ENCODE measurements around the gene EGR2.
A peak's percentile ranks its signal among the peaks of the same experiment; 100 is the strongest.
"Not testable (repeated sequence)": the region's sequence is repeated elsewhere in the genome, so short reads cannot be mapped to it uniquely, and the experiment has no call there.

The EGR2 gene

DNA sequence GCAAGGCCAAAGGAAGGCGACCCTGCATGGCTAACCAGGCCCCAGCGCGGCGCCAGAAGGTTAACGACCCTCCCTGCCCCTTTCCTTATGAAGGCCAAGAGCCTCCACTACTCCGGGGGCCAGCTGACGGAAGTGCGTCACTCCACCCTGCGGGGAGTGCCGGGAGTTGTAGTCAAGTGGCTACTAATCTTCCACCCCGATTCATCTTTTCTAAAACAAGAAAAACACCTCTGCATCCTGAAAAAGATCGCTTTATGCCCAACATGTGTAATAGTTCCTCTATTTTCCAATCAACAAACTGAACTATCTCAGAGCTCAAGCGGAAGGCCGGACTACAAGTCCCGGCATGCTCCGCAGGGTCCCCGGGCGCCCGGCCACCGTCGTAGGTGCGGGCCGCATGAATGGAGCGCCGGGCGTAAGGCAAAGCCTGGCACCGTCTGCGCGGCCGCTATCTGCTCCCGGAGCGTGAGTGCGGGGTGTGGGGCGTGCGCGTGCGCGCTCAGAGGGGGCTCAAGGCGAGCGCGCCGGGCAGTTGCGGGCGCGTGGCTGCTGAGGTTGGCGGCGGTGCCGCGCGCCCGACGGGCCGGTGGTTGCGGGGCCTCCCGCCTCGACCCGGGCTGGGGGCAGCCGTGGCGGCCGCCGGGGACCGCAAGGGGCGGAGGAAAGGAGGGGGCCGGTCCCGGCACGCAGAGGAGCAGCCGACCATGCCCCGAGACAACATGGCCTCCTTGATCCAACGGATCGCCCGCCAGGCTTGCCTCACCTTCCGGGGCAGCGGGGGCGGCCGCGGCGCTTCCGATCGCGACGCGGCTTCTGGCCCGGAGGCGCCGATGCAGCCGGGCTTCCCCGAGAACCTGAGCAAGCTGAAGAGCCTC lies 11.6 kb downstream of the EGR2 start, which contains the start of gene ADO:
ADO (plus strand) TSS at position 365 of the 875 bp plus-strand sequence; CDS start at position 705, 340 bp downstream.
- peaks cover 4% of the 10 kb centered on the region for H3K27me3 ChIP-seq (ENCODE audit: control insufficient read depth, insufficient read depth, low read length)
- H3K9ac ChIP-seq (ENCODE audit: low read length) = peak within 1 kb of the TSS; percentile 84
- peaks cover 19% of the 10 kb centered on the region for H3K4me1 ChIP-seq (ENCODE audit: control insufficient read depth, insufficient read depth, low read length)
- no peaks in the 10 kb centered on the region for H3K36me3 ChIP-seq (ENCODE audit: control insufficient read depth, insufficient read depth, low read length)
- H3K9me3 ChIP-seq (ENCODE audit: control insufficient read depth, low read length) = no peaks in the 10 kb centered on the region
- H3K4me3 ChIP-seq (ENCODE audit: low read length) = peak within 1 kb of the TSS; percentile 89

DNA sequence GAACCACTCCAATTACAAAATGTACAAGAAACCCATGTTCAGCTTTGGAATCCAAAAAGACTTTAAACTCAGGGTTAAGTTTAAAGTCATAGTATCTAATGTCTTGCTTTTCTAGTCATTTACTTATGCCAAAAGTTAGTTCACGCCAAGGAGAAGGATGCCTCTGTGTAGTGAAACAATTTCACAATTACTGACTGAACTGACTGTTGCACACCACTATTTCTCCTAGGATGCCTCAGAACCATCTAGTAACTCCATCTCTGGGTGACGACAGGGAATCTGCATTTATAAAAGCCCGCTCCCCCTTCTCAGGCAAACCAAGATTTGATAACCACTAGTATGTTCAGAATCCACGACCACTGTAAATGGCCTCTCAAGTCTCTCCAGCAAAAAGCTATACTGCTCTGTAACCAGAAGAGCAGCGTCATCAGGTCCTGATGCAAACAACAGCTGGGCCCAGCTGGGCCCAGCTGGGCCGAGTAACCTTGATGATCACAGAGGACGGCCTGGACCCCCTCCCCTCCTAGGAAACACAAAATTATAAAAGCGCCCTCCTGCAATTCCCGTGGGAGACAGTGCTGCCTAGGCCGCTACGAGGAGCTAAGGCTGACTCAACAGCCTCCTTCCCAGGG lies 12.3 kb downstream of the EGR2 start:
- H3K4me3 ChIP-seq (ENCODE audit: low read length) = peak overlapping the region; percentile 89
- peaks cover 19% of the 10 kb centered on the region for H3K4me1 ChIP-seq (ENCODE audit: control insufficient read depth, insufficient read depth, low read length)
- H3K36me3 ChIP-seq (ENCODE audit: control insufficient read depth, insufficient read depth, low read length) = no peaks in the 10 kb centered on the region
- H3K9ac ChIP-seq (ENCODE audit: low read length) = peak overlapping the region; percentile 84
- no peaks in the 10 kb centered on the region for H3K9me3 ChIP-seq (ENCODE audit: control insufficient read depth, low read length)
- peaks cover 4% of the 10 kb centered on the region for H3K27me3 ChIP-seq (ENCODE audit: control insufficient read depth, insufficient read depth, low read length)

DNA sequence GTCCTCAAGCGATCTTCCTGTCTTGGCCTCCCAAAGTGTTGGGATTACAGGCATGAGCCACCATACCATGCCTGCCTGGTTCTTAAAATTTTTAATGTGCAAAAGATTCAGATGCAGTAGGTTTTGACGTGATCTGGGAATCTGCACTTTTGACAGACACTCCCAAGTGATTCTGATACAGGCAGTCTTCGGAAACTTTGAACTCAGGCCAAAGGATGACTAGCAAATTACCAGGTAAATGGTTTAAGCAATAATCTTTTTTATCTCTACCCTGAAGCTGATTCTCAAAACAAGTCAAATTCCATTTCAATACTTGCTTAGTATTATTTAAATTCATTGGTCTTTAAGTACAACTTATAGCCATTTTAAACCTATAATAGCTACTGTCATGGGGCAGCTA lies 14.3 kb downstream of the EGR2 start:
- peaks cover 4% of the 10 kb centered on the region for H3K27me3 ChIP-seq (ENCODE audit: control insufficient read depth, insufficient read depth, low read length)
- no peak overlapping the region for H3K9ac ChIP-seq (ENCODE audit: low read length)
- H3K4me3 ChIP-seq (ENCODE audit: low read length) = no peak overlapping the region
- H3K36me3 ChIP-seq (ENCODE audit: control insufficient read depth, insufficient read depth, low read length) = no peaks in the 10 kb centered on the region
- H3K9me3 ChIP-seq (ENCODE audit: control insufficient read depth, low read length) = no peaks in the 10 kb centered on the region
- peaks cover 16% of the 10 kb centered on the region for H3K4me1 ChIP-seq (ENCODE audit: control insufficient read depth, insufficient read depth, low read length)

DNA sequence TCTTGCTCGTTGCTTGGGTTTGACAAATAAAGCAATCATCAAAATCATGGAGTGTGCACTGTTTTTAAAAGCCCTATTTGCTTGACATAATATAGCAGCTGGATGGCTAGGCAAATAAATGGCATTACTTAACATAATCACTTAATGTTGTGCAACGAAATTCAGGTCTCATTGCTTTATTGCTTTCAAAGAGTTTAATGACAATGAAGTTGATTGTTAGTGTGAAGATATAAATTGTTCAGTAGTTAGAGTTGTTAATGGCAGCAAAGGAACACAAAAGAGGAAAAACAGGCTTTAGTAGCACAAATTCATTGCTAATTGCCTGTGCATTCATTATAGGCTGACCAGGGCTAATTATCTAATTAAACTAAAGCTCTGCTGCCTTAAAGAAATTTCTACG lies 19.3 kb downstream of the EGR2 start:
- H3K27me3 ChIP-seq (ENCODE audit: control insufficient read depth, insufficient read depth, low read length) = peaks cover 4% of the 10 kb centered on the region
- no peaks in the 10 kb centered on the region for H3K9me3 ChIP-seq (ENCODE audit: control insufficient read depth, low read length)
- no peaks in the 10 kb centered on the region for H3K36me3 ChIP-seq (ENCODE audit: control insufficient read depth, insufficient read depth, low read length)
- no peak overlapping the region for H3K9ac ChIP-seq (ENCODE audit: low read length)
- no peak overlapping the region for H3K4me3 ChIP-seq (ENCODE audit: low read length)
- no peaks in the 10 kb centered on the region for H3K4me1 ChIP-seq (ENCODE audit: control insufficient read depth, insufficient read depth, low read length)

DNA sequence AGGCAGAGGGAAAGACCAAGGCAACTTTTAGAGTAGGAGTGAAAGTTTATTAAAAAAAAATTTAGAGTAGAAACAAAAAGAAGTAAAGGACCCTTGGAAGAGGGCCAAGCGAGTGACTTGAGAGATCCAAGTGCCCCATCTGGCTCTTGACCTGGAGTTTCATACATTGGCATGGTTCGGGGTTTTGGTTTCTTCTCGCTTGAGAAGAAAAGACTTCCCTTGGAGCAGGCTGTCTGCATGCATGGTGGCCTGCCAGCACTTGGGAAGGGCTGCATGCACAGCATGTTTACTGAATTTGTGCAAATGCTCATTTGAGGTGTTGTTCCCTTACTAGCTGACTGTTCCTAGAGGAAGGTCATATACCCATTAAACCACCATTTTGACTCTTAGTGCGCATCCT lies 20.4 kb downstream of the EGR2 start:
- H3K9me3 ChIP-seq (ENCODE audit: control insufficient read depth, low read length) = no peaks in the 10 kb centered on the region
- H3K4me3 ChIP-seq (ENCODE audit: low read length) = no peak overlapping the region
- no peak overlapping the region for H3K9ac ChIP-seq (ENCODE audit: low read length)
- H3K36me3 ChIP-seq (ENCODE audit: control insufficient read depth, insufficient read depth, low read length) = no peaks in the 10 kb centered on the region
- no peaks in the 10 kb centered on the region for H3K4me1 ChIP-seq (ENCODE audit: control insufficient read depth, insufficient read depth, low read length)
- H3K27me3 ChIP-seq (ENCODE audit: control insufficient read depth, insufficient read depth, low read length) = peaks cover 4% of the 10 kb centered on the region

DNA sequence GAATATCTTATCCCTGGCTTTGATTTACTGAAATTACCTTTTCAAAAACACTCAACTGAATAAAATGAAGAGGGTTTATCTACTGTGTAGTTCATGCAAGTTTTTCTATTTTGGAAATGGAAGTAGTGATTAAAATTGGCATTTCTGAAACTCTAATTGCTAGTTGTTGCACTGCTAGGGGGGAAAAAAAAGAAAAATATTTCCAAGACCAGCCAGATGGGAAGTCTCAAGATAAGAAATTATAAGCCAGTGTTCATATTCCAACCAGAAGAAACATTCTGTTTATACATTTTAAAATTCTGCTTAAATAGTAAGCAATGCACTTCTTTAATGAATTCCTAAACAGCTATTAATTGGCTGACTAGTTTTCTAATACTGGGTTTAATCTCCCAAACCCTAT lies 21.1 kb downstream of the EGR2 start:
- no peaks in the 10 kb centered on the region for H3K9me3 ChIP-seq (ENCODE audit: control insufficient read depth, low read length)
- no peaks in the 10 kb centered on the region for H3K27me3 ChIP-seq (ENCODE audit: control insufficient read depth, insufficient read depth, low read length)
- no peak overlapping the region for H3K9ac ChIP-seq (ENCODE audit: low read length)
- H3K36me3 ChIP-seq (ENCODE audit: control insufficient read depth, insufficient read depth, low read length) = no peaks in the 10 kb centered on the region
- no peaks in the 10 kb centered on the region for H3K4me1 ChIP-seq (ENCODE audit: control insufficient read depth, insufficient read depth, low read length)
- H3K4me3 ChIP-seq (ENCODE audit: low read length) = no peak overlapping the region

DNA sequence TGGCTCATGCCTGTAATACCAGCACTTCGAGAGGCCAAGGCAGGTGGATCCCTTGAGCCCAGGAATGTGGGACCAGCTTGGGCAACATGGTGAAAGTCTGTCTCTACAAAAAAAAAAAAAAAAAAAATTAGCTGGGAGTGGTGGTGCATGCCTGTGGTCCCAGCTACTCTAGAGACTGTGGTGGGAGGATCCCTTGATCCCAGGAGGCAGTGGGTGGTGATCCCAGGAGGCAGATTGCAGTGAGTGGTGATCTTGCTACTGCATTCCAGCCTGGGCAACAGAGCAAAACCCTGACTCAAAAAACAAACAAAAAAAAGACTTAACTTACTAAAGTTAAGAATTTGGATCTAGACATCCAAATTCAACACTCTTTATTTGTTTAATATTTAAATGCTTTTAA lies 21.9 kb downstream of the EGR2 start:
- no peak overlapping the region for H3K4me3 ChIP-seq (ENCODE audit: low read length)
- peaks cover 4% of the 10 kb centered on the region for H3K27me3 ChIP-seq (ENCODE audit: control insufficient read depth, insufficient read depth, low read length)
- H3K9ac ChIP-seq (ENCODE audit: low read length) = no peak overlapping the region
- no peaks in the 10 kb centered on the region for H3K4me1 ChIP-seq (ENCODE audit: control insufficient read depth, insufficient read depth, low read length)
- H3K9me3 ChIP-seq (ENCODE audit: control insufficient read depth, low read length) = no peaks in the 10 kb centered on the region
- no peaks in the 10 kb centered on the region for H3K36me3 ChIP-seq (ENCODE audit: control insufficient read depth, insufficient read depth, low read length)

DNA sequence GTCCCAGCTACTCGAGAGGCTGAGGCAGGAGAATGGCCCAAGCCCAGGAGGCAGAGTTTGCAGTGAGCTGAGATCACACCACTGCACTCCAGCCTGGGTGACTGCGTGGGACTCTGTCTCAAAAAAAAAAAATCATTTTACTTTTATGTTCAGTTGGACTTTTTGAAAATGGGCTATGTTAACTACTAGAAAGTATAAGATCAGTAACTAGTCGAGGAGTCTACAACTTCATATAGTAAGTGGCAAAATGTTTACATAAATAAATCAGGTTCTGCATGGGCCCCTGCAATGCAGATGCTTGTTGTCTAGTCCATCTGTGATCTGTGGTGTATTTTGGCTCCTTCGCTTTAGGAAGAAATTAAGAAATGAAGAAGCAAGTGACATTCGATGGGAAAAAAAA lies 23.9 kb downstream of the EGR2 start:
- no peaks in the 10 kb centered on the region for H3K4me1 ChIP-seq (ENCODE audit: control insufficient read depth, insufficient read depth, low read length)
- no peaks in the 10 kb centered on the region for H3K9me3 ChIP-seq (ENCODE audit: control insufficient read depth, low read length)
- H3K36me3 ChIP-seq (ENCODE audit: control insufficient read depth, insufficient read depth, low read length) = no peaks in the 10 kb centered on the region

DNA sequence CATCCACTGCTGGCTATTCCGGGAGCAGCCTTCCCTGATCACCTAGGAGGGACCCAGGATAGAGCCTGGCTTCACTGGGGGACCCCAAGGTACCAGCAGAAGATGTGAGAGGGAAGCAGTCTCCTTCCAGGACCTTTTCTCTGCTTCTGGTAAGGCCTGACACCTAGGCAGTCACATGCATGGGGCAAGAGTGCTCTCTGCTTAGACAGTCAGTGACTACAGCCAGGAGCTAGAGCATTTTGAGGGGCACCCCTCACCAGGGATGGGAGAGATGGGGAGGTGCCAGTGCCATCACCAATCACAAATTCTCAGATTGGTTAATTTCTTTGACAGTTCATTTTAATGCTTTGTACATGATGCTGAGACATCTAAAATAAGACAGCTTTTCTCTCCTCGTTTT lies 25.6 kb downstream of the EGR2 start:
- Histone ChIP-seq H3K27me3 (ENCODE audit: control insufficient read depth, insufficient read depth, low read length) (peaks cover 4% of the 10 kb centered on the region), H3K36me3 (ENCODE audit: control insufficient read depth, insufficient read depth, low read length) (no peaks in the 10 kb centered on the region), H3K4me1 (ENCODE audit: control insufficient read depth, insufficient read depth, low read length) (no peaks in the 10 kb centered on the region), H3K9me3 (ENCODE audit: control insufficient read depth, low read length) (no peaks in the 10 kb centered on the region), H3K4me3 (ENCODE audit: low read length) (no peak overlapping the region), H3K9ac (ENCODE audit: low read length) (no peak overlapping the region)

More for the DNA sequence above, 23.9 kb downstream of the EGR2 start:
- Histone ChIP-seq H3K4me3 (ENCODE audit: low read length) (no peak overlapping the region), H3K9ac (ENCODE audit: low read length) (no peak overlapping the region), H3K27me3 (ENCODE audit: control insufficient read depth, insufficient read depth, low read length) (peaks cover 4% of the 10 kb centered on the region)

DNA sequence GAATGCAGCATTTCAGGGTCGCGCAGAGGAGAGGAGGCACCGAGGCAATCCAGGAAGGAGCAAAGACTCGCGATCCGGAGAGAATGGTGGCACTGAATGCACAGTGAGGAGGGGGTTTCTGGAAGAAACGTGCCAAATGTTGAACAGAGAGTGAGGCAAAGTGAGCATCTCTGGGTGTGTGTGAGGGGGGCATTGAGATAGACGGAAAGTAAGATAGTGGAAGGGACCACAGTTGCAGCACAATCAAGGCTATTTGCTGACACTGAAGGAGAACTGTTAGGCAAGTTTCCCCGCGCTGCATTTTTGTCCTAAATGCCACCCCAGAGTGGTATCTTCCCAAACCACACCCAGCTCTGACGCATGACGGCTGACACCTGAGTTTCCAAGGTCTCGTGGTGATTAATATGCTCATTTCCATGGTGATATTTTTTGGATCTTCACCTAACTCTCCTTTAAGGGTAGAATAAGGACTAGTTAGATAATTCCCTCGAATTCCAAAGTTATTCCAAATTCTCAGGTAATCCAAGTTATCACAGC lies 26.1 kb downstream of the EGR2 start:
- Histone ChIP-seq H3K9me3 (ENCODE audit: control insufficient read depth, low read length) (no peaks in the 10 kb centered on the region), H3K4me3 (ENCODE audit: low read length) (no peak overlapping the region), H3K36me3 (ENCODE audit: control insufficient read depth, insufficient read depth, low read length) (no peaks in the 10 kb centered on the region), H3K27me3 (ENCODE audit: control insufficient read depth, insufficient read depth, low read length) (peaks cover 4% of the 10 kb centered on the region), H3K9ac (ENCODE audit: low read length) (no peak overlapping the region), H3K4me1 (ENCODE audit: control insufficient read depth, insufficient read depth, low read length) (no peaks in the 10 kb centered on the region)

DNA sequence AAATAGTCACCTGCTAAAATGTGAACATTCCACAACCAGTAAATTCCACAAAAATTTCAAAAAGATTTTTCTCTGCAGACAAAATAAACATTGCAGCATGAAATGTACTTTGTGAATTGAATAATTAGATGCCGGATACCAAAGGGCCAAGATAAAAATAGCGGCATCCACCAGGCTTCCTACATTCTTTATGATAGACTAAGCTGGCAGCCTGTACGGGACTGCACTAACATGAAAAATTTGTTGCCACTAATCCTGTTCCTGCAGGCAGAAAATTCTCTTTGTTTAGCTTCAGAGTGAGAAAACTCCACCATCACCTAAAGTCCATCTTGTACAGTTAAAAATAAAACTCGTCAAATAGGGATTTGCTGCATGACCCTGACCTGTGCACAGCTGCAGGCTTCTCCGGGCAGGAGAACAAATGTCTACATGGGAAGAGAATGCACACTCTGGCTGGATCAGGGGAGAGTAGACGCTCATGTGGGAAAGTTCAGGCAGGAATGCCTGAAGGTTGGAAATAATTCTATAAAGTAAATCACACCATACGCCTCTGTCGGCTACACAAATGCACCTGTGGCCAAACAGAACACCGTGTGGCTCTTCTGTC lies 27.2 kb downstream of the EGR2 start:
- no peaks in the 10 kb centered on the region for H3K4me1 ChIP-seq (ENCODE audit: control insufficient read depth, insufficient read depth, low read length)
- H3K9me3 ChIP-seq (ENCODE audit: control insufficient read depth, low read length) = no peaks in the 10 kb centered on the region
- peaks cover 4% of the 10 kb centered on the region for H3K27me3 ChIP-seq (ENCODE audit: control insufficient read depth, insufficient read depth, low read length)
- H3K36me3 ChIP-seq (ENCODE audit: control insufficient read depth, insufficient read depth, low read length) = no peaks in the 10 kb centered on the region
- H3K9ac ChIP-seq (ENCODE audit: low read length) = no peak overlapping the region
- H3K4me3 ChIP-seq (ENCODE audit: low read length) = no peak overlapping the region

DNA sequence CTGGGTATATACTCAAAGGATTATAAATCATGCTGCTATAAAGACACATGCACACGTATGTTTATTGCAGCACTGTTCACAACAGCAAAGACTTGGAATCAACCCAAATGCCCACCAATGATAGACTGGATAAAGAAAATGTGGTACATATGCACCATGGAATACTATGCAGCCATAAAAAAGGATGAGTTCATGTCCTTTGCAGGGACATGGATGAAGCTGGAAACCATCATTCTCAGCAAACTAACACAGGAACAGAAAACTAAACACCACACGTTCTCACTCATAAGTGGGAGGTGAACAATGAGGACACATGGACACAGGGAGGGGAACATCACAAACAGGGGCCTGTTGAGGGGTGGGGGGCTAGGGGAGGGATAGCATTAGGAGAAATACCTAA lies 27.9 kb downstream of the EGR2 start:
- not testable (repeated sequence) for H3K4me3 ChIP-seq (ENCODE audit: low read length); H3K27me3 ChIP-seq (ENCODE audit: control insufficient read depth, insufficient read depth, low read length); H3K4me1 ChIP-seq (ENCODE audit: control insufficient read depth, insufficient read depth, low read length); H3K36me3 ChIP-seq (ENCODE audit: control insufficient read depth, insufficient read depth, low read length); H3K9me3 ChIP-seq (ENCODE audit: control insufficient read depth, low read length); H3K9ac ChIP-seq (ENCODE audit: low read length)

All from mucosa of stomach (tissue), 1 donor.